Stimulated activated naive CD4-positive, alpha-beta T cell (primary cell): ENCODE data around the gene HSPG2.
"Not testable (repeated sequence)": the region's sequence is repeated elsewhere in the genome, so short reads cannot be mapped to it uniquely, and the experiment has no call there.

ENCODE experiments used
- DNase-seq, 6 experiments: peaks; one replicate each; lab custom pipeline; 2025; lab: John Stamatoyannopoulos, UW

HSPG2 gene

DNA sequence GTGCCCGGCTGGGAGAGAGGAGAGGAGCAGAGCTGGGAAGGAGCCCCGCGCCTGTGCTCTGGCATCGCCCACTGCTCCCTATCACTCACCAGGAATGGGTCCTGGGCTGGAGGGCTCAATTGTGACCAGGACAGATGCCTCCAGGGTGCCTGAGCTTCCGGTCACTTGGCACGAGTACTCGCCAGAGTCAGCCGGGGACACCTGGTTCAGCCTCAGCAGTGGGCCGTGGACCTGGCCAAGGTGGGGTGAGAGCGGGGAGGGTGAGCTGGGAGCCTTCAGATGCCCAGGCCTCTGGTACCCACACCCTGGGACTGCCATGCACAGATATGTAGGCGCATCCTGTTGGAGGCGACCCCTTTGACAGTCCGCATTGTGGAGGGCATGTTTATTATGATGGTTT, 93.9 kb downstream of the HSPG2 start:
- DNase-seq: no peak

DNA sequence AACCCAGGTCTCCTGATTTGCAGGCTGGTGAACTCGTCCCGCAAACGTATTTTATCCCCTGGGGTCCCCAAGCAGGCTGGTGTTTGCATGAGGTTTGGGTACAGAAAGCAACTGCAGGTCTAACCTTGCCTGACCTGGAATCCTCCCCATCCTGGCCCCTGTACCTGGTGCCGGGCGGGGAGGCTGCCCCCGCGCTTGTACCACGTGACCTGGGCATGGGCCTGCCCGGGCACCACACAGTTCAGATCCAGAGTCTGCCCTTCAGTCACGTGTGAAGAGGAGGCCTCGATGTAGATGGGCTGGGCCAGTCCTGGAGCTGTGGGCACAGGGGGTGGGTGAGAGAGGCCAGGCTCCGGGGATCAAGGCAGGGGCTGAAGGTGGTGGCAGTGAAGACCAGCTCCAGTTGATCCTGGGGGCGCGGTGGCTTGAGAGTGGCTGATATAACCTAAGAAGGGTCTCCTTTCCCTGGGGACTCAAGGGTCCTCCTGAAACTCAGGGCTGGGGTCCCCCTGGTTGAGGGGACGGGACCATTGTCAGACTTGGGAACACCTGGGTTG, 94.4 kb downstream of the HSPG2 start:
- no peak for DNase-seq

DNA sequence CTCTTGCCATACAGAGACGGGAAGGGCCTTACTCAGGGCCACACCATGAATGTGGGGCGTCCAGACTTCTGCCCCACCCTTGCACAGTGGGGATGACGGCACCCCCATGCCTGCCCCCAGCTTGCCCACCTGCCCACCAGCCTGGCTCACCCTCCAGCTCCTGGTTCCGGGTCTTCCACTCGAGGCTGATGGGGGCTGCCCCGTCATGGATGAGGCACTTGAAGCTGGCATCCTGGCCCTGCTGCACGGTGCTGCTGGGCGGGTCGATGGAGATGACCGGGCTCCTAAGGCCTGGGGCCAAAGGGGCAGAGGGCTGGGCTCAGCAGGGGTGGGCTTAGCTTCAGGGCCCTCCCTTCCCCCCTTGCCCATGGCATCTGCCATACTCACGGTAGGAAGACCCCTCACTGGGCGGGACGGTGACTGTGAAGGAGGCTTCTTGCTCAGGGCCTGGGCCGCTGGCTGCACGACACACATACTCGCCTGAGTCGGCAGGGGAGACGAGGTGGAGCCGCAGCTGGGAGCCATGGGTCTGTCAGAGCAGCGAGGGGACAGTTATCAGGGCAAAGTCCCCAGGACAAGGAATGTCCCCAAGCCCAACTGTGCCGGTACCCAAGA, 95.2 kb downstream of the HSPG2 start:
- no peak for DNase-seq

DNA sequence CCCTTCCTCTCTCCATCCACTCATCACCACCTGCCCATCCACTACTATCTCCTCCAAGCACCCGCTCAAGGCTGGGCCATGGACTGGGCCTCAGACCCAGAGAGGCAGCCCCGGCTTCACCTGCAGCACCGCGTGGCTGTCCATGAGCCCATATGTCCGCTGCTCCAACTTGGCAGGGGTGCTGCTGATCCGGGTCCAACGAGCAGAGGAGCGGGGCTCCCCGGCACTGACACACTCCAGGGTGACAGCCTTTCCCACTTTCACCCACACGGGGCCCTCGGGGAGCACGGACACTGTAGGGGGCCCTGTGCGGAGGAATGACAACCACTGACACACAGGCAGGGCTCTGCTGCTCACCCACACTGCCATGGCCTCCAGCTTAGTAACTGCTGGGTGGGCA, 96.1 kb downstream of the HSPG2 start:
- DNase-seq: no peak

DNA sequence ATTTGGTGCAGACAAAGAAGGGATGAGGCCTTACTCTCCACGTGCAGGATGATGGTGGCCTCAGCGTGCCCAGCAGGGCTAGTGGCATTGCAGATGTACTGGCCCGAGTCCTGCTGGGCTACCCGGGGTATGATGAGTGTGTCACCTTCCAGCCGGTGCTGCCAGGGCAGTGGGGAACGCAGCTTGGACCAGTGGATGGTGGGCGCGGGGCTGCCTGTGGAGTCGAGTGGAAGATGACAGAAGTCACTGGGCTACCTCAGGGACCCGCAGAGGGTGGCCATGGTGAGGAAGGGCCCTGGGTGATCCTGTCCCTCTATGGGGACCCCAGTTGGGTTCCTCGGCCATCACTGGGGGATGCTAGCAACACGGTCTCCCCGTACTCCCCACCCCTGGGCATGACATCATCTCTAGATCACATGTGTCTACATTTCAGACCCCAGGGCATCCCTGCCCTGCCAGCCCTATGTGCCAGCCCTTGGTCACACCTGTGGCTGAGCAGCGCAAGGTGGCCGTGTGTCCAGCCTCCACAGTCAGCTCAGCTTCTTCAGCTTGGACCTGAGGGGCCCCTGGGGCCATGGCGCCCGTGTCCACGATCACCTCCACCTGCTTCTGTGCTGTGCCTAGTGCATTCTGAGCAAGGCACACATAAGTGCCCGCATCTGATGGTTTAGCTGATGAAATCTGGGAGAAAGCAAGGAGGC, 97.6 kb downstream of the HSPG2 start:
- no peak for DNase-seq

DNA sequence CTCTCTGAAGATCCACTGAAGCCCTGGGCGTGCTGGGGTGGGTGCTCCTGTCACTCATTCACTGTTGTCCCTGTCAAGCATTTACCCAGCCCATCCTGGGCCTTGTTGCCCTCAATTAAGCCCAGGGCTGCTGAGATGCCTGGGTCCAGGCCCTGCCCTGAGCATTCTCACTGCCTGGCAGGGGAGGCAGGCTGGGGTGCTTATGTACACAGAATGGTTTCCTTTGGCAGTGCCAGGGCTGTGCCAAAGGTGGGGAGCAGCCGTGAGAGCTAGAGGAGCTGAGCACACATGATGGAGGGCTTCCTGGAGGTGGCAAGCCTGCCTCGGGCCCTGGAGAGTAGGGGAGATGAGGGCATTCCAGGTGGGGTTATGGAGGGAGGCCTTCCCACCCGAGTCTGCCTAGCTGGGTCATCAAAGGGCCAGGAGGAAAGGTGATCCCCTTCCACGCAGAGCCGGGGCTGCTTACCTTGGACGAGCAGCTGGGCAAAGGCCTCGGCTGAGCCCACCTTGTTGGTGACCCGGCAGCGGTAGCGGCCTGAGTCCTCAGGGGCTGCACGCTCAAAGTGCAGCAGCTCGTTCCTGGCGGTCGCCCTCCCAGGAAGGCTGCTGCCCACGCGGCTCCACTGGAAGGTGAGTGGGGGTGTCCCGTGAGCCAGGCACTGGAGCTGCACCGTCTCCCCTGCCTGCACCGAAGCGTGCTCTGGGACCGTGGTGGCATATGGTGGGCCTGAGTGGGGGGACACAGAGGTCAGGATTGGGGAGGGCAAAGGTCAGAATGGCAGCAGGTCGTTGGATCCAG, 98.6 kb downstream of the HSPG2 start:
- DNase-seq: no peak

DNA sequence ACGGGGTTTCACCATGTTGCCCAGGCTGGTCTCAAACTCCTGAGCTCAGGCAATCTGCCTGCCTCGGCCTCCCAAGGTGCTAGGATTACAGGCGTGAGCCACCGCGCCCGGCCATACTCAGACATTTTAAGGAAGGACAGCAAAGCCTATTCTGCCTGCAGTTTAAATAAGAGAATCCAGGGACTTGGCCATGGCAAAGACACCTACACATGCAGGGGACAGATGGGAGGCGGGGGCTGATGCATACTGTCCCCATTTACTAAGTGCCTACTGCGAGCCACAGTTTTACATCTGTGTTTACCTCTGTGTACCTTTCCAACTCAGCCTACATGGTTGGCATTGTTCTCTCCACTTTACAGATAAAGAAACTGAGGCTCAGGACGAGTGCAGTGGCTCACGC, 99.6 kb downstream of the HSPG2 start:
- DNase-seq: no peak

DNA sequence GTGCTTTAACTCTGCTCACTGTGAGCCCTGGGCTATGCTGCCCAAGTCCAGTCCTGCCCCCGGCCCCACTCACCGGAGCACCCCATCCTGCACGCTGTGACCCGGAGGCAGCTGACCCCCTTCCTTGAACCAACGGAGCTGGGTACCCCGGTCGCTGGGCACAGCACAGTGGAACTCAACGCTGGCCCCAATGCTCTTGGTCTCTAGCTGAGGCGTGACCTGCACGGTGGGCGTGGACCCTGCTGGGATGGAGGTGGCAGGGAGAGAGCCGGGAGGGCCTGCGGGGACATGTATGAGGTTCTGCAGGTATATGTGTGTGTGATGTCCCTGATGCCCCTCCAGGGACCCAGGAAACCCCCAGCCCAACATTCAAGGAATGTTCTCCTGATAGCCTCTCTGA, 100.4 kb downstream of the HSPG2 start:
- DNase-seq: no peak

DNA sequence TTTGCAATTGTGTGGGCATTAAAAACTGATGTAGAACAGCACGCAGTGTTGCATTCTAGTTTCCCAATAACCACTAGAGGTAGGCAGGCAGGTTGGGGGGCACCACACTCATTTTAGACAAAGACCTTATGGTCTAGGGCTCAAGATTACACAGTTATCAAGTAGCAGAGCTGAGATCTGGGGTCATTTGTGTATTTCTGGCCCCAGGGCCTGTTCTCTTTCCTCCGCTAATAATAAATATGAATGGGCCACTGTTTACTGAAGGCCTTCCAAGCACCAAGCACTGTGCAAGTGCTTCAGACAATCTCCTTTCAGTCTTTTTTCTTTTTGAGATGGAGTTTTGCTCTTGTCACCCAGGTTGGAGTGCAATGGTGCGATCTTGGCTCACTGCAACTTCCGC, 101.1 kb downstream of the HSPG2 start:
- no peak for DNase-seq

DNA sequence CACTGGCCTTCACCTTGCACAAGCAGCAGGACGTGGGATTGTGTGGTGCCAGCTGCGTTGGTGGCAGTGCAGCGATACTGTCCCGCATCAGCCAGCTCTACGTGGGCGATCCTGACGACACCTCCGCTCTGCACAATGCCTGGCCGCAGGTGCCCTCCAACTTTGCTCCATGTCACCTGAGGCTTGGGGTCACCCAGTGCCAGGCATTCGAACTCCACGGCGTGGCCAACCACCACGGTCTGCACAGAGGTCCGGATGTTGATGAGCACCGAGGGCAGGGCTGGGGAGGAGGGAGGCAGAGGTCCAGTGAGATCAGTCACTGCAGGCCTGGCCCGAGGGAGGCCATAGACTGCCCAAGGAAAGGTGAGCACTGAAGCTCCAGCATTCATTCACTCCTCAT, 102.4 kb downstream of the HSPG2 start:
- DNase-seq: no peak

DNA sequence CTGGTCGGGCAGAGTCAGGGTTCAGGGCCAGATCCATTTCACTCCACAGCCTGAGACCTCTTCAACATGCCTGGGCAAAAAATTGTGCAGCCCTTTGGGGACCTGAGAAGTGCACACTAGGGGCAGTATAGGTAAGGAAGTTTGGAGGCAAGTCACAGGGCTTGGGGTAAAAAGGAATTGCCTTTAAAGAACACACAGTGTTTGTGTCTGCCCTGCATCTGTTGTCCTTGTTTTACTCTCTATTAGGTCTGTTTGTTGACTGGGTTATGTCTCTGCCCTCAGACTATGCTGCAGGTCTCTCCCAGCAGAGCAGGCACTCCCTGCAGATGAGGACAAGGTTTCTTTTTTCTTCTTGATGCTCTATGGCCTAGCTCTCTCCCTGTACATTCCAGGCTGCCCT, 103.0 kb downstream of the HSPG2 start:
- no peak for DNase-seq

DNA sequence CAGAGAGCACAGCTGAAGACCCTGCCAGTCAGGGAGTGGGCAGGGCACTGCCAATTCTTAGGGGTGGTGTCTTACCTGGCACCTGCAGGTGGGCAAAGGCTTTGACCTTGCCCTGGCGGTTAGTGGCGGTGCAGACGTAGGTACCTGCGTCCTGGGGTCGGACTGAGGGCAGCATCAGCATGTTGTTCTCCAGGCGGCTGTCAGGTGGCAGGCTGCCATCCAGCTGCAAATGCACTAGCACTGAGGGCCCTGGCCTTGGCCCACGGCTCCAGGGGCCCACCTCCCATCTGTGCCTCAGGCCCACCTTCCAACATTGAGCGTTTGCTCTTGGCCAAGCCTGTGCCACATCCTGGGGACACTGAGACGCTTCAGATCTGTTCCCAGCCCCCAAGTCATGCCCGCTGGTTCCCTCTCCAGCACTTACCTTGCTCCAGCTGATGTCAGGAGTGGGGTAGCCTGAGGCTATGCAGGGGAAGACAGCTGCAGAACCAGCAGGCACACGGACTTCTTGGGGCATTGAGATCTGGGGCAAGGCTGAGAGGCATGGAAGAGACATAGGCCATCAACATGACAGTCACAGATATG, 103.6 kb downstream of the HSPG2 start:
- no peak for DNase-seq

DNA sequence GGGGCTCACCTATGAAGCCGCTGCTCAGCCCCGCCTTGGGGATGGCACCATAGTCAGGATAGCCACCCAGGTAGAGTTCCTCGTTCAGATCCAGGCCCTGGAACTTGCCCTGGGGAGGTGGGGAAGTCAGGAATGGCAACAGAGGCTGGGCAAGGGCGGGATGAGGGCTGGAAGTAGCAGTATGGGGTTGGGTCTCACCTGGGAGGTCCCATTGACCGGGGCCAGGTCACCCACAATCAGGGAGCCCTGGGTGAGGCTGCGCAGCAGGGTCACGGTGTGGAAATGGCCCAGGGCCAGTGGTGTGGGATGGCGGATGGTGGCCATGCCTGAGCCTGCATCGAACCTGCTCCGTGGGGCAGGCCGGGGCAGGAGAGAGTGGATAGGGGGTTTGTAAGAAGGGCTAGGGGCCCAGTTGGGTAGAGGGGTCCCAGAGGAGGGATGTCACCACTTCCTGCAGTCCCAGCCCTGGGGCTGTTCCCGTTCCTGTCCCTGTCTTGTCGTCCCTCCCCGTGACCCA, 105.6 kb downstream of the HSPG2 start:
- DNase-seq: no peak

DNA sequence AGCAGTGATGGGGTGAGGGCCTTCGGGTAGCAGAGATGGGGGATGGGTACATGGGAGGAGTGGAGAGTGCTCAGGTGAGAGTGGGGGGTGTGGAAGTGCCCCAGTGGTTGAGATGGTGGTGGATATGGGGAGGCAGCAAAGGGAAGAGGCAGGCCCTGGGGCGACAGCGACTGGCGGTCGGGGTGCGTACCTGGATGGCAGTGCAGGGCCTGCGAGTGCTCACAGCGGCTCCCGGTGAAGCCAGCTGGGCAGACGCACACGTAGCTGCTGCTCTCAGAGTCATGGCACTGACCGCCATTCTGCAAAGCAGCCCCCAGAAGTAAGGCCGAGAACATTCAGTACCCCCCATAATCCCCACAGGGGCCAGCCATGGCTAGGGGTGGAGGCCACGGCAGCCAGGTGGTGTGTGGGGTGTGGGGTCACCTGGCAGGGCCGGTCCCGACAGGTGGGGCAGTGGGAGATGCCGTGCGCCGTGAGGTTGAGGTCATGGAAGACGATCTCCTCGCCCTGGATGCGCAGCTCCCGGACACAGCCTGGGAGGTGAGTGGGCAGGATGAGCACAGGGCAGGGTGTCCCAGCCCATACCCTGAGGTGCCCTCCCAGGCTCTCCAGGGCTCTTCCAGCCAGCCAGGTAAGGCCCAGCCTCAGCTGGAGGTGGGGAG, 106.2 kb downstream of the HSPG2 start:
- no peak for DNase-seq

DNA sequence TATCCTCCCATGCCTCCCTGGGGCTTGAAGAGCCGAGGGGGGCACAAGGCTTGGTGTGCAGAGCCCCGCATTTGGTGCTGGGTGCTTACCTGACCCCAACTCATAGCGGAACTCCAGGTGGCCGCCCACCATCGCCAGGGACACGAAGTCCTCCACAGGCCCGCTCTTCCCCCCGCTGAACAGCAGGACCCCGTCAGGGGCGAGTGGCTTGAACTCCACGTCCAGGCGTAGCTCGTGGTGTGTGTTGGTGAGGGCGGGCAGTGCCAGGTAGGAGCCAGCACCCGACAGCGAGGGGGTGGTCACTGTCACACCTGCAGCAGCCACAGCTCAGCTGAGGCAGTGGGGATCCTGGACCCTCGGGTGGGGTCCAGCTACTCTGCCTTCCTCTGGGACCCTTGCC, 107.8 kb downstream of the HSPG2 start:
- DNase-seq: no peak

DNA sequence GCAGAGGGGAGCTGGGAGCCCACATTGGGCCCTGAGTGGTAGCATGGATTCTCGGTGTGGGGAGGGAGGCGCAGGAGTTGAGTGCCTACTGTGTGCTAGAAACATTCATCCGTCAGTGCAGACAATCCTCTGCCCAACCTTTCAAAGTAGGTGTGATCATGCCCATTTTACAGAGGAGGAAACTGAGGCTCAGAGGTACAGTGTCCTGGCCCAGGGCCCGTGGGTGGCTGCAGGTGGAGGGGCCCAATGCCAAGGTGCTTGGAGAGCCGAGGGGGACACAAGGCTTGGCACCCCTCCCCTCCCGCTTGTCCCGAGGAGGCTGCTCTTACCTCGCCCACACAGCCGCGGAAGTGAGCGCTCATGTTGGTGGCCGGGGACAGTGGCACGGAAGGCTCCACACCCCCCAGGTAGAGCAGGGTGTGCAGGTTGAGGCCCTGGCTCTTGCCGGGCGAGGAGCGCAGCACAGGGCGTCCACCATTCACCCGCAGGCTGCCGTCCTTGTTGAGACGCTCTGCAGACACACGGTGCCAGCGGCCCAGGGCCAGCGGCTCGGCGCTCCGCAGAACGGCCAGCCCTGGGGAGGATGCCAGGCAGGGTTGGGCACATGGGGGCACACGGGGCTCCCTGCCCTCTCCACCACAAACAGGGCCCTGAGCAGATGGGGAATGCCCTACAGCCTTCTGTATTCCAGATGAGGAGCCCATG, 108.5 kb downstream of the HSPG2 start:
- no peak for DNase-seq

DNA sequence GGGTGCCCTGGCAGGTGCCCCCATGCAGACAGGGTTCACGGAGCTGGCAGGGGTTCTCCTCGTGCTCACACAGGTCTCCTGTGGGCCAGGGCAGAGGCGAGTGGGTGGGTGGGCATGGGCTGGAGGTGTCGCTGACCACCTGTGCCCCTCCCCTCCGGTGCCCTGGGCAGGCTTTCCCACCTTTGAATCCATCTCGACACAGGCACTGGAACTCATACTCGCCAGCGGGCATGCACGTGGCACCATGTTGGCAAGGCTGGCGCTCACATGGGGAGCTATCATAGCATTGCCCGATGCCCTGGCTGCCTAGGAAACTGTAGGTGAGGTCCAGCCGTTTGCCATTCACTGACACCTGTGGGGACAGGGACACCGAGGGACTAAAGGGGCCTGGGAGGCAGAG, 109.0 kb downstream of the HSPG2 start:
- DNase-seq: no peak

DNA sequence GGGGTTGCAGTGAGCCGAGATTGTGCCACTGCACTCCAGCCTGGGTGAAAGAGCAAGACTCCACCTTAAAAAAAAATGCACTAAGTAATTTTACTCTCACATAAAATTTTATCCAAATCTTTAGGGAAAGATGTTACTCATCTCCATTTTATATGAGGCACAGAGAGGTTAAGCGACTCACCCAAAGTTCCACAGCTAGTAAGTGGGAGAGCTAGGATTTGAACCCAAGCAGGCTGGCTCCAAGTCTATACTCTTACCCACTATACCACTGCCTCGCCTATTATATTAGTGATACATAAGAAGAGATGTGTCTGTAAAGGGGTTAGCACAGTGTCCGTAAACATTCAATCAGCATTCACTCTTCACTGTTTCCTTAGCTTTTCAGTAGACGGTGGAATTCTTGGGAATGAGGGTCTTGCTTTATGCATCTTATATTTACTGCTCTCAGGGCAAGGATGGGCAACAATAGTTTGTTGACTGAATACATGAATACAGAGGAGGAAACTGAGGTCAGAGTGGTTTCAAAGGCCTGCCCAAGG, 109.9 kb downstream of the HSPG2 start:
- DNase-seq: no peak

DNA sequence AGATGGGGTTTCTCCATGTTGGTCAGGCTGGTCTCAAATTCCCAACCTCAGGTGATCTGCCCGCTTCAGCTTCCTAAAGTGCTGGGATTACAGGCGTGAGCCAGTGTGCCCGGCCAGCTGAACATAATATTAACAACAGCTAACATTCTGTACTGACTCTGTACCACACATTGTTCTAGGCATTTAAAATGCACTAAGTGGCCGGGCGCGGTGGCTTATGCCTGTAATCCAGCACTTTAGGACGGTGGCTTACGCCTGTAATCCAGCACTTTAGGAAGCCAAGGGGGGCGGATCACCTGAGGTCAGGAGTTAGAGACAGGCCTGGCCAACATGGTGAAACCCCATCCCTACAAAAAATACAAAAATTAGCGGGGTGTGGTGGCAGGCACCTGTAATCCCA, 110.4 kb downstream of the HSPG2 start:
- not testable (repeated sequence) for DNase-seq

DNA sequence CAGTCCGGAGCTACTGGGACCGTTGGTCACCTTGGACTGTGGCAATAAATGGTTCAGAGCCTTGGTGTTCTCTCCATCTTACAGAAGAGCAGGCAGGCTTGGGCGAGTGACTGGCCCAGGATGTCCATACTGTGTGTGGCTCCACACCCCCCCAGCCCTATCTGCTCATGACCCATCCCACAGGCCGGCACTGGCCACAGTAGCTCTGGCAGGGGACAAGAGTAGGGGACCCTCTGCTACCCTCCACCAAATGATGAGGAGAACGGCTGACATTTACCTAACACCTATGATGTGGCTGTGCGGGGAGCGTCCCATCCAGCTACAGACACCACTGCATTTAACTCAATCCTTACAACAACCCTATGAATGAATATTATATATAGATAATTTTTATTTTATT, 111.7 kb downstream of the HSPG2 start:
- DNase-seq: no peak

DNA sequence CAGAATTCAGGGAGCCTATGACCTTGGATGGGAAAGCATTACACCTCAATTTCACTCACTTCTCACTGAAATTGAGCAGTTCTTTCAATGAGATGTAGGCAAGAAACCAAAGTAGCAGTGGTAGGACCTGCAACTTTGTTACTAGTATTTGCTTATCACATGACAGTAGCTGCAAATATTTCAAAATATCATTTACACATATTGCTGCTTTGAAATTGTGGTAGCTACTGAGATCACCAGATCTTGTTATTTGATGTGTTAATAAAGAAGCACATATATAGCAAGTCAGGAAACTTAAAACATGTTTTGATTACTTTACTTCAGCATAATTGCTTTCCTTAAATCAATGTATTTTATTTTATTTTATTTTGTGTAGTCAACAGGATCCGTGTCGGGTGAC, 112.2 kb downstream of the HSPG2 start:
- DNase-seq: no peak
